ENCODE results near the gene TMX1.

TMX1 gene

GRCh38 chr14:51244591-51244990, 4.5 kb downstream of the TMX1 start:
- no peak for DNase-seq

DNA sequence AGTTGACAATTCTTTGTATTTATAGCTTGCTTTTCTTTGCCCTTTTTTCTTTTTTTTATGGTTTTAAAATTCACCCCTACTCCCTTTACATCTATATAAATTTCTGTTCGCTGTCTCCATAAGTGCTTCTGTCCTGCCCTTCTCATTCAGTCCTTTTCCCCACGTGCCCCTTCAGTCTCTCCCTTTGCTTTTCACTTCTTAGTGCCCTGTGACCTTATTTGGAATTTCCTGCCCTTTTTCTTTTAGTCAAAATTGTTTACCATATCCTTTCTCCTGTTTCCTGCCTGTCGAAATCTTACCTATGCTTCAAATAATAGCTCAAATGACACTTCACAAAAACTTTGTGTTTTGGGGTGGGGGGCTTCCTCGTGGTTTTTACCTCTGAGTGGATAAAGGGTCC, 6.0 kb downstream of the TMX1 start:
- no peak for DNase-seq

GRCh38 chr14:51248016-51248987, 8.3 kb downstream of the TMX1 start:
- no peak for DNase-seq

DNA sequence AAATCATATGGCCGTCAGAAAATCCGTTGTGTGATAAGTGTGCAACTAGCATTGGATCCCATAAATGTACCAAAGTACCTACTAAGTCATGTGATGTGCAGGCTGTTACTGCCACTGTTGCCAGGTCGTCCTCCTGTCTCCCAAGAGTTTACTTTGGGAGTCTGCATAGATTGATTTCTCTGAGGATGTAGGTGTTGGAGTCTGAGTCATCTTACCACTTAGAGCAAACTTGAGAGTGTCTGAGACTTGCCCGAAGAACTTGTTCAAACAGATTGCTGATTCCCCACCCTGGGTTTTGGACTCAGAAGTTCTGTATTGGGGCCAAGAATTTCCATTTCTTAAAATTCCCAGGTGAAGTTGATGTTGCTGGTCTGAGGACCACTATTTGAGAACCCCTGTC, 11.4 kb downstream of the TMX1 start:
- no peak for DNase-seq

DNA sequence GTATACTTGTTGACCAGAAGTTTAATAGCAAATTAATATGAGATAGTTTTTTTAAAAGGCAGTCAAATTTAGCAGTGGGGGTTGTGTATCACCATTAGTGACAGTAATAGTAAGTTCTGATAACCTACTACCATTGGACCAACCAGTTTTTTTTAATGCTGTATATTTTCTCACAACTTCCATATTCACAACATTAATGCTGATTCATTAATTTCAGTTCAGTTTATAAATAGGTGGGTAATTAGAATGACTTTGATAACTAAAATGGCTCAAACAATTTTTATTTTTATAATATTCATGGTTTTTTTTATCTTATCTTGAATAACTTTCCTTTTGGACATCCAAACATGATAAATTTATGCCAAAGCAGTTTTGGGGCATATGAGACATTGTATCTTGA, 13.8 kb downstream of the TMX1 start:
- DNase-seq = no peak

DNA sequence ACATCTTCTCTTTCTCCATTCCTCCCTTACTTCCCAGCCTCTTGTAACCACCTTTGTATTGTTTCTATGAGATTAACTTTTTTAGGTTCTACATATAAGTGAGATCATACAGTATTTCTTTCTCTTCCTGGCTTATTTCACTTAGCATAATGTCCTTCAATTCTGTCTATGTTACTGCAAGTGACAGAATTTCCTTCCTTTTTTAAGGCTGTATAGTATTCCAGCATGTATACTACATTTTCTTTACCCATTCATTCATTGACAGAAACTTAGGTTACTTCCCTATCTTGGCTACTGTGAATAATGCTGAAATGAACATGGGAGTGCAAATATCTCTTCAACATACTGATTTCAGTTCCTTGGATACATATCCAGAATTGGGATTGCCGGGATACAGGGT, 18.2 kb downstream of the TMX1 start:
- no peak for DNase-seq

GRCh38 chr14:51258788-51259187, 18.7 kb downstream of the TMX1 start:
- no peak for DNase-seq

DNA sequence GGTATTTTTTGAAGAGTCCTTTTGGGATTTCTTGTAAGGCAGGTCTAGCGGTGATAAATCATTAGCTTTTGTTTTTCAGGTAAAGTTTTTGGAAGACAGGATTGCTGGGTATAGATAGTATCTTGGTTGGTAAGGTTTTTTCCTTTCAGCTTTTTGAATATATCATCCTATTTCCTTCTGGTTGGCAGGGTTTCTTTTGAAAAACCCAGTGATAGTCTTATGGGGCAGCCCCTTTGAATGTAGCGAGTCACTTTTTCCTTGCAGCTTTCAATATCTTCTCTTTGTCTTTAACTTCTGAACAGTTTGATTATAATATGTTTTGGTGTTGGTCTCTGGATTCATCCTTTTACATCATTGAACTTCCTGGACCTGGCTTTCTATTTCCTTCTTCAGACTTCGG, 20.2 kb downstream of the TMX1 start:
- DNase-seq = no peak

DNA sequence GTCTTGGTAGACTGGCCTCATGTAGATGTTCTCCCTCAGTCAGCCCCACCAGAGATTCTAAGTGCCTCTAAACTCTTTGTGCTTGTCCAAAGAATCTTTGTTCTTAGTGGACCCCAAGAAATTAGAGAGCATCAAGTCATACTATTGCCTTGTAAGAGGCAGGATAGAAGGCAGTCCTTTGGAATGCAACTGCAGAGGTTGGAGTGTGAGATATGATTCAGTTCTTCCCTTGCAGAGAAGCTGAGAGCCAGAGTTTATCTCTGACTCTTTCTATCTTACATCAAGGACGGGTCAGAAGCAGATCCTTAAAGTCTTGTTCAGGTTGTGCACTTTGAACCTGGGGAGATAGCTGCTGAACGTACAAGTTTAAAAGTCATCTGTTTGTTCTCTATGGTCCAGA, 21.1 kb downstream of the TMX1 start:
- DNase-seq = no peak

GRCh38 chr14:51262868-51263267, 22.8 kb downstream of the TMX1 start:
- DNase-seq = no peak

DNA sequence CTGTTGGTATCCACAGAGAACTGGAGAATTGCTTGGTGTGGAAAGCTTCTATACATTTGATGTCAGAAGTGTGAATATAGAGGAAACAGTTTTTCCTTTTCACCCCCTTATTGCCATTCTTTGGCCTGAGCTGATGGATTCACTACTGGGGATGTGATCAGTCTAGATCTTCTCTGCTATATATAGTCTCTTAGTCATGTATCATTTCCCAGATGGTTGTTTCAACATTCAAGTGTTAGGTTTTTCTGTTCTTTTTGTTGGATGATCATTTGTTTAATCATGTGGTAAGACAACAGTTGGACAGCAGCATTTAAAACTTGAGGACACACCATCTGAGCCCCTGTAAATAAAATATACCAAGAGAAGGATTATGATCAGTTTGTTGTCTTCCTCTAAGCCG, 29.6 kb downstream of the TMX1 start:
- DNase-seq = no peak

GRCh38 chr14:51276605-51277004, 36.6 kb downstream of the TMX1 start:
- DNase-seq = no peak

GRCh38 chr14:51277753-51278415, 37.8 kb downstream of the TMX1 start:
- no peak for DNase-seq

- DNase-seq = no peak
Observed at GRCh38 chr14:51282517-51282916, 42.5 kb downstream of the TMX1 start.

GRCh38 chr14:51283402-51284085, 43.5 kb downstream of the TMX1 start:
- no peak for DNase-seq

DNA sequence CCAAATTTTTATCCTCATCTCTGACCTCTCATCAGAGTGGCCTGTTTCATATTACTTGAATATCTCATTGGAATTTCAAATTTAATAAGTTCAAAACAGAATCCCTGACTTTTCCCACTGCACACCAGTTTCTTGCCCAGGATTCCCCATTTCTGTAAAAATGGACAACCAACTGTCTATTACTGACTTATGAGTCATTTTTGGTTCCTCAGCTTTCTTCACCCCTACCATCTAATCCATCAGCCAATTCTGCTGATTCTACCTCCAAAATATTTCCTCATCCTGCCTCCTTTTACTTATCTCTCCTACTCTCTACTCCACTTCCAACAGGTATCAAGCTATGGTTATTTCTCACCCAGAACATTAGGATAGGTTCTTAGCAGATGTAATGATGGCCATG, 44.2 kb downstream of the TMX1 start:
- no peak for DNase-seq

DNA sequence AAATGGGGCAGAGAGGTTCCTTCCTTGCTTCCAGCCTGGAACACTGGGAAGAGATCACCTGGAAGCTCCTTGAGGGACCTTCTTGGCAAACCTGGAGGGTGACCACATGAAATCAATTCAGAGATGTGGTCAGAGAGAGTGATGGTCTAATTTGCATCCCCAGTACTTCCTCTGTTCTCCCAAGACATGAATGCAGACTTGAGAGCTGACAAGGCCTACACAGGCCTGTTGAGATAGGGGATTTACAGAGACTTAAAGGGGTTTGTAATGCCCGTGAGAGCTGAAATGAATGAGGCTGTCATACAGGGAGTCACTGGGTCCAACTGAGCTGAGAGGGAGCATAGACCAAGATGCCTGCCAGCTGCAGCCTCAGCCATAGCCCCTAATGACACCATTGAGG, 45.1 kb downstream of the TMX1 start:
- DNase-seq = no peak

DNA sequence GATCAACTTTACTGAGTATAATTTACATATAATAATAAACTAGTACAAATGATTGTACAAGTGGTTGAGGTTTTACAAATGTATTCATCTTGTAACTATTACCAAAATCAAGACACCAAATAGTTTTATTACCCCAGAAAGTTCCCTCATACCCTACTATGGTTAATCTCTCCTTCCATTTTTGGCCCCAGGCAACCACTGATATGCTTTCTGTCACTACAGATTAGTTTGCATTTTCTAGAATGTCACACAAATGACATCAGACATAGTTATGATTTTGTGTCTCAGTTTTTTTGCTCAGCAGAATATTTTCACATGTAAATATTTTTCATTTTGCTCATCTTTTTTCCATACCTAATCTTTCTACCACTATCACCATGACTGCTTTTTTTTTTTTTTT, 49.1 kb downstream of the TMX1 start:
- DNase-seq = no peak

DNA sequence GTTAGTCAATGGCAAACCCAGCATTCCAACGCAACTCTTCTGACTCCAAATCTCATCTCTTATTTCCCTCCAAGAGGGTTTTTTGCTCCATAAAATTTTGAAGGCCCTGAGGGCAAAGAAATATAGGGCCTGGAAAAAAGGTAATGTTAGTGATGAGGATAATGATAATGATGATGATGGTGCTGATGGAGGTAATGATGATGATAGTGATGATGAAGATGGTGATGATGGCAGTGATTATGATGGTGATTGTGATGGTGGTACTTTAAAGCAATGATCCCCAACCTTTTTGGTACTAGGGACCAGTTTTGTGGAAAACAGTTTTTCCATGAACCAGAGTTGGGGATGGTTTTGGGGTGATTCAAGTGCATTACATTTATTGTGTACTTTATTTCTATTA, 50.1 kb downstream of the TMX1 start:
- no peak for DNase-seq

GRCh38 chr14:51291016-51291415, 51.0 kb downstream of the TMX1 start:
- DNase-seq = no peak

DNA sequence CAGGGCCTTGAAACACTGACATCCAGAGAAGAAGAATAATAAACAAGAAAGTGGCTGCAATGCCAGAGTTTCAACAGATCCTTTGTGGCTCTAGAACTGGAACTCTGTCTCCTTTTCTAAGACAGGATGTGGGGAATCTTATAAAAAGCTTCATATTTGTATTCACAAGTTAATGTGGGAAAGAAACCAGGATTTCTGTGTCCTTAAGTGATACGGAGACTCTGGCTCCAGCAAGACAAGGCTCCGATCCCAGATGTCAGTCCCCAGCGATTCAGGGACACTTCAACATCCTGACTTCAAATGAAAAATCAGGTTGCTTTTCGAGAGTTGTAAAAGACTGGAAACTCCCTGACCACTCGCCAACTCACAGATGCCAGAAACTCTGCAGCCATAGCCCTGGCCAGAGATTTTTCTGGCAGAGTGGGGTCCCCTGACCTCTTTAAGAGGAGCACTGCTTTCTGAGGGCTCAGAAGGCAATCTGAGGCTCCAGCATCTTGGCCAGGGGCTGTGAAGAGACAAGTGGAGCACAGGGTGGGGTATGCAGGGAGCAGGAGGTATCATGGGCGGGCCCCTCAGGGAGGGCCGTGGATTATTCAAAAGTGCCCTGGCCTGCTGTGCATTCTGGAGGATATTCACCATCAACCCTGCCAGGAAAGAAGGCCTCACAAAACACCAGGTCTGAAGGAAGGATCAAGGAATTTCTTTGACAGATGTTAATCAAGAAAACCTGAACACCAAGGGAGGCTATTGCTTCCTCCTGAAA, 53.3 kb downstream of the TMX1 start:
- DNase-seq = no peak

DNA sequence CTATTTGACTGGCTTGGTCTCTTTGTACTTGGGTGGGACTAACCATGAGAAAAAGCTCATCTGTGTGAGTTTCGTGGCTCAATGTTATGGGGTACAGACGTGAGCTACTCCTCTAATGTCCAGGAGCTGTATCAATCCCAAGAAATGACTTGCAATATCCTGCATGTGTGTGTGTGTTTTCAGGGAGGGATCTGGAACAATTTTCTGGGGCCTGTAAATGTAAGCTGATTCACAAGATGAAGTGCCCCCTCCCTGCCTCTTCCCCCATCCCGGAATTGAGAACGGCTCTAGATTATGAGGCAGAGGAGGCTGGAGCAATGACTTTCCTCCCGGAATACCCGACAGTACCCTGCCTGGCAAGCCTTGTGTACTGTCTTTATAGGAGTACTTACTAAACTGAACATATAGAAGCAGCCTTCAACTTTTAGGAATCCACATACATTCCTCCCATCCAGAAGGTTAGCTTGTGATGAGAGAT, 53.9 kb downstream of the TMX1 start:
- DNase-seq = no peak

DNA sequence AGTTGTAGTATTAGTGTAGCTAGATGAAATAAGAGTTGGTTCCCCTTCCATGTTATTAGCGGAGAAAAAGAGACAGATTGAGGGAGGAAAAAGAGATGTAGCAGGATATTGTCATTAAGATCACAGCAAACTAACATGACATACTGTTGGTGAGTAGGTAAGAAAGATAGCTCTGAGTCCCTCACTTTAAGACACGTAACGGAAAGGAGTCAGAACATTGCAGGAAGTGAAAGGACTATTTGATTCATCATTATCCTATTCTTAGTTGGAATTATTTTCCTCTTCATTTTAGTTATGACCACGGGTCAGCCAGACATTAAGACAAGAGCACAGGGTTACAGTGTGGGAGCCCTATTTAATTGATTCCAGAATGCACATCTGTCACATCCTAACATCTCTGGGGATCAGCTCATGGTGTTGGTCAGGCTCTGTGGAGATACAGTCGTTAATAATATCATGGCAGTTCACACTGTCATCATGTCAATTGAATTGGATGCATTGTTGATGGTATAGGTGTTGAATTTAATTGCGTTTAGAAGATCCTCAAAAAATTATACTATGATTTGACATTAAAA, 55.0 kb downstream of the TMX1 start:
- DNase-seq = no peak

Measured in NK-92 treated with Interleukin-12 subunit alpha and Interleukin-12 subunit beta, amount 100 ng/mL, for 24 hours (cell line).